Large intestine (tissue), 3 donors: Measurements from ENCODE around the gene BIRC5. TPM values are rescaled to one million over a fixed set of nuclear protein-coding genes. Genes with fewer than 3 reads are reported as not detected.
"Not testable (repeated sequence)": the region's sequence is repeated elsewhere in the genome, so short reads cannot be mapped to it uniquely, and the experiment has no call there.

Experiments
- DNase-seq, 2 donors: peaks; one replicate each; pipeline versions ENCODE4 v3.0.0 to v3.0.0-alpha.2; 2013
- H3K27ac ChIP-seq: one replicate; pipeline ENCODE4 v1.5.1; 2013; ENCODE audit warnings: low read length
- H3K27me3 ChIP-seq: 2 replicates; pipeline ENCODE4 v1.6.1; 2013; ENCODE audit warnings: low read length; ENCODE audit not compliant: control insufficient read depth, insufficient read depth
- H3K36me3 ChIP-seq: 2 replicates; pipeline ENCODE4 v1.6.1; 2013; ENCODE audit warnings: low read length; ENCODE audit not compliant: control insufficient read depth, insufficient read depth
- H3K4me1 ChIP-seq: one replicate; pipeline ENCODE4 v1.6.1; 2013; ENCODE audit warnings: low read length; ENCODE audit not compliant: control insufficient read depth, insufficient read depth
- H3K4me3 ChIP-seq: one replicate; pipeline ENCODE4 v1.5.1; 2013; ENCODE audit warnings: low read length
- H3K9me3 ChIP-seq: one replicate; pipeline ENCODE4 v1.6.1; 2013; ENCODE audit warnings: mild to moderate bottlenecking, low read depth, low read length, moderate library complexity; ENCODE audit not compliant: control insufficient read depth
- WGBS: methylation state at CpG from one replicate; pipeline ENCODE4 v1.1.5; 2013; ENCODE audit warnings: low lambda C conversion rate; ENCODE audit not compliant: insufficient coverage; 5-methylcytosine and 5-hydroxymethylcytosine counted together
- polyA plus RNA-seq: library from polyadenylated mRNA; unstranded; fragments of 120-200 nt; gene quantifications from one replicate; pipeline ENCODE4 v1.2.1, GENCODE V29; 2013

The BIRC5 gene
- polyA plus RNA-seq, 1 donor = 13.8 TPM

GRCh38 chr17:78231991-78232858 lies 18.2 kb downstream of the BIRC5 start:
- Histone ChIP-seq H3K4me1 (peaks cover 5% of the 10 kb centered on the region), H3K27ac (no peak overlapping the region), H3K4me3 (no peak overlapping the region), H3K9me3 (peaks cover 5% of the 10 kb centered on the region), H3K36me3 (no peaks in the 10 kb centered on the region), H3K27me3 (peaks cover 39% of the 10 kb centered on the region)
- no CpG with 5 or more reads among the region's 55 CpGs for WGBS
- no peak for DNase-seq

DNA sequence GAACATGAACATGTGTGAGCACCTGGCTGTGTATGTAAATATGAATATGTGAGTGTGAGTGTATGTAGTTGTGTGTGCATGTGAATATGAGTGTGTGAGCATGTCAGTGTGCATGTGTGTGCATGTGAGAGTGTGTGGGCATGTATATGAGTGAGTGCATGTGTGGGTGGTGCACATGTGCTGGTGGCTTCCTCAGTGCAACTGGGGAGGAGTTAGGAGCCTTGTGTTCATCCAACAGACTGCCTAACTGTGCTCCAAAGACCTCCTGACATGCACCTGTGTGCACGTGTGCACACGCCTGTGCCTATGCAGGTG lies 18.8 kb downstream of the BIRC5 start:
- Histone ChIP-seq H3K27me3 (peaks cover 36% of the 10 kb centered on the region), H3K36me3 (no peaks in the 10 kb centered on the region), H3K4me3 (no peak overlapping the region), H3K4me1 (peaks cover 8% of the 10 kb centered on the region), H3K9me3 (peaks cover 5% of the 10 kb centered on the region), H3K27ac (no peak overlapping the region)
- no peak for DNase-seq
- WGBS = no CpG with 5 or more reads among the region's 2 CpGs

DNA sequence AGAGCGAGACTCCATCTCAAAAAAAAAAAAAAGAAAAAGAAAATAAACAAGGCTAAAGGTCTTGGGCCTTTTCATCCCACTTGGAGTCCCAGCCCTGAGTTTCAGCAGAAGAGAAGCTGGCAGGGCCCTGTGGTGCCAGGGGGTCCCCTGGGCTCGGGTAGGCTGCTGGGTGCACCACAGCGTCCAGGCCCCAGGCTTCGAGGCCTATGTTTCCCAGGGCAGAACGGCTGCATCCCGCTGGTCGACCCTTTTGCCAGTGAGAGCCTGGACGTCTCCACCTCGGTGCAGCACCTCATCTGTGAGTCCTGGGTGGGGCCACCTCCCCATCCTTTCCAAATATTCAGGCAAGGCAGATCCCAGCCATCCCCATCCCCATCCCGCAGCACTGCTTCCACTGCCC lies 19.6 kb downstream of the BIRC5 start:
- WGBS = no CpG with 5 or more reads among the region's 10 CpGs
- Histone ChIP-seq H3K9me3 (peaks cover 5% of the 10 kb centered on the region), H3K36me3 (no peaks in the 10 kb centered on the region), H3K4me1 (peaks cover 12% of the 10 kb centered on the region), H3K27me3 (peaks cover 32% of the 10 kb centered on the region), H3K27ac (no peak overlapping the region), H3K4me3 (no peak overlapping the region)
- DNase-seq = no peak

GRCh38 chr17:78234261-78234865 lies 20.3 kb downstream of the BIRC5 start:
- Histone ChIP-seq H3K4me1 (peaks cover 12% of the 10 kb centered on the region), H3K36me3 (no peaks in the 10 kb centered on the region), H3K9me3 (peaks cover 5% of the 10 kb centered on the region), H3K4me3 (no peak overlapping the region), H3K27ac (no peak overlapping the region), H3K27me3 (peaks cover 30% of the 10 kb centered on the region)
- WGBS = 100% methylated on average over 2 of the region's 17 CpGs
- no peak for DNase-seq

- not testable (repeated sequence) for H3K36me3 ChIP-seq, H3K9me3 ChIP-seq, H3K27ac ChIP-seq, H3K4me3 ChIP-seq, DNase-seq
- Histone ChIP-seq H3K27me3 (peaks cover 30% of the 10 kb centered on the region), H3K4me1 (peaks cover 12% of the 10 kb centered on the region)
- WGBS = no CpG with 5 or more reads among the region's 6 CpGs
These were observed 21.0 kb downstream of the BIRC5 start for GRCh38 chr17:78235022-78235421.

DNA sequence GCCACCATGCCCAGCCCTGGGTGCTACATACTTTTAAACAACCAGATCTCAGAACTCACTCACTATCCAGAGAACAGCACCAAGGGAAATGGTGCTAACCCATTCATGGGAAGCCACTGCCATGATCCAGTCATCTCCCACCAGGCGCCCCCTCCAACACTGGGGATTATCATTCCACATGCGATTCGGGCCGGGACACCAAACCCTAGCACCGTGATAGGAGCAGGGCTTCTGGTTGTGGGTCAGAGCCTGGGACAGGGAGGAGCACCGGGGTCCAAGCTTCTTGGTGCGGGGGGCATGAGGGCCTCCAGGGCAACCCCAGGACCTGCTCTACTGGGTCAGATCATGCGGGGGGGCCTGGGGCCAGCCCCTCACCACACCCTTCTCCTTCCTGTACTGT lies 21.8 kb downstream of the BIRC5 start:
- Histone ChIP-seq H3K27me3 (peaks cover 22% of the 10 kb centered on the region), H3K9me3 (peaks cover 5% of the 10 kb centered on the region), H3K36me3 (no peaks in the 10 kb centered on the region), H3K4me3 (no peak overlapping the region), H3K4me1 (peaks cover 12% of the 10 kb centered on the region), H3K27ac (no peak overlapping the region)
- no CpG with 5 or more reads among the region's 8 CpGs for WGBS
- no peak for DNase-seq

DNA sequence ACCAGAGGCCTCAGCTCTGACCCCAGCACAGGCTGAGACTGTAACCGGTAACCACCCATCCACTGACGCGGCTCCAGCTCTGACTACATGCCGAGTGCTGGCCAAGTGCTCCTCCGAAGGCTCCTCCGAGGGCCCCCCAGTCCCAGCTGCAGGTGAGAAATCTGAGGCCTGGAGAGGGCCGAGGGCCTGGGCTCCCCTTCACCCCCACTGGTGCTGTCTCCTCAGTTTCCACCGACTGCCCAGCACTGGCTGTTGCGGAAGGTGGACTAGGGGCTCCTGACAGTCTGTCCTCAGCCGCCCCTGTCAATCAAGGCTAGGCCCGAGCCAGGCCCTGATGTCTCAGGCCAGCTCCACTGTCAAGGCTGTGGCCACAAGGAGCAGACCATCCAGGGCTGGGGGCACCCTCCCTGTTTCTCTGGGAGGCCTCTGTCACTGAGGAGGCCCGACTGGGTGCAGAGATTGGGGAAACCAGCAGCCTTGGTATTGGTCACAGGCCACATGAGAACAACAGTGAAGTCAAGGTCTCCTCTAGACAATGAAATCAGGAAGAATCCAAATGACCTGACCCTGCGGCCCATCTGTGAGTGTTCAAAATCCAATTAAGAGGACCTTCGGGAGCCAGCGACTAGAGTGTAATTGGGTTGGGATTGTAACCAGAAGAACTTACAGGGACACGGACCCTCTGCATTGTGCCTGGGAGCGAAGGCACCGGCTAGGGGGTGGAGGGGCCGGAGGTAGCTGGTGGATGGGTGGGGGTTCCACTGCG lies 22.5 kb downstream of the BIRC5 start:
- Histone ChIP-seq H3K4me1 (peaks cover 10% of the 10 kb centered on the region), H3K27ac (no peak overlapping the region), H3K4me3 (no peak overlapping the region), H3K9me3 (peaks cover 3% of the 10 kb centered on the region), H3K27me3 (peaks cover 15% of the 10 kb centered on the region), H3K36me3 (no peaks in the 10 kb centered on the region)
- DNase-seq = no peak
- no CpG with 5 or more reads among the region's 20 CpGs for WGBS

GRCh38 chr17:78237401-78238012 lies 23.5 kb downstream of the BIRC5 start:
- peaks cover 7% of the 10 kb centered on the region for H3K4me1 ChIP-seq
- H3K9me3 ChIP-seq = no peaks in the 10 kb centered on the region
- peaks cover 7% of the 10 kb centered on the region for H3K27me3 ChIP-seq
- DNase-seq = no peak
- no peak overlapping the region for H3K27ac ChIP-seq
- H3K4me3 ChIP-seq = no peak overlapping the region
- no peaks in the 10 kb centered on the region for H3K36me3 ChIP-seq
- WGBS = no CpG with 5 or more reads among the region's 11 CpGs

DNA sequence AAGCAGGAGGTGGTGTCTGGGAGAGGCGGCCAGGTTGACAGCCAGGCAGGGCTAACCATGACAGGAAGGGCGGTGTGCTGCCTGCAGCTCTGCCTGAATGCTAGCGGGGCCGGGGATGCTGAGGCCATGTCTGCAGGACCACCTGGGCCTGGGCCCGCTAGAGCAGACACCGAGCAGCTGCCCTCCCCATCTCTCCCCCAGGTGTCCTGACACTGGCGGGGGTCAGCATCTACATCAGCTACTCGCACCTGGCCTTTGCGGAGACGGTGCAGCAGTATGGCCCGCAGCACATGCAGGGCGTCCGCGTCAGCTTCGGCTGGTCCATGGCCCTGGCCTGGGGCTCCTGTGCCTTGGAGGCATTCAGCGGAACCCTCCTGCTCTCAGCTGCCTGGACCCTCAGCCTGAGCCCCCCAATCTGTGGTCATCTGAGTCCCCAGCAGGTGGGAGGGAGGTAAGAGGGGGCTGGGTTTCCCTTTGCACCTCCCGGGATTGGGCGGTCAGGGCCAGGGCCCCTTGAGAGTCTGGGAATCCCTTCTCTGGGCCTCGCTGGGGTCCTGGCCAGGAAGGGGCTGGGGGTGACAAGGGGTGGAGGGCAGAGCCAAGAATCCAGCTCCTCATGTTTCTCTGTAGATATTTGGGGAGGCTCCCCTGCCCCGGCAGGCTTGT lies 24.9 kb downstream of the BIRC5 start:
- Histone ChIP-seq H3K27ac (no peak overlapping the region), H3K36me3 (no peaks in the 10 kb centered on the region), H3K9me3 (no peaks in the 10 kb centered on the region), H3K27me3 (no peaks in the 10 kb centered on the region), H3K4me3 (no peak overlapping the region), H3K4me1 (peaks cover 7% of the 10 kb centered on the region)
- WGBS = no CpG with 5 or more reads among the region's 20 CpGs
- DNase-seq = no peak

DNA sequence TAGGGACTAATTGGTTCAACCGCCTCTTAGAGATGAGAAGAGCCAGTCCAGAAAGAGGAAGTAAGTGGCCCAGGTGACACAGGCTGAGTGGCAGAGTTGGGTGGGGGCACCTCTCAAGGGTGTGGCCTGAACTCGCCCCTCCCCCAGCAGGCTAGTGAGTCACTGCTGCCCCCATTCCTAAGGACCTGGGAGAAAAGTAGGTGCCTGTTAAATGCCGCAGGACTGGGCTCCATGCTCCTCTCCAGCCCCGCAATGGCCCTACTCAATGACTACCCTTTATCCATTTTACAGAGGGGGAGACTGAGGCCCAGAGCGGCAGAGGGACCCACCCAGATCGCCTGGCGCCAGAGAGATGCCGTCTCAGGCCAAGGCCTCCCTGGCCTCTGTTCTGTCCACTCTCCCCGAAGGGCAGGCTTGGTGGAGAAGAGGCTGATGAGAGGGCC lies 25.5 kb downstream of the BIRC5 start:
- Histone ChIP-seq H3K4me3 (no peak overlapping the region), H3K9me3 (no peaks in the 10 kb centered on the region), H3K36me3 (no peaks in the 10 kb centered on the region), H3K4me1 (peaks cover 7% of the 10 kb centered on the region), H3K27me3 (no peaks in the 10 kb centered on the region), H3K27ac (no peak overlapping the region)
- no peak for DNase-seq
- WGBS = no CpG with 5 or more reads among the region's 9 CpGs
